AG09309 (cell line): ENCODE results near the gene DVL2.

Experiments used
- DNase-seq: peaks from one replicate; pipeline ENCODE4 v3.0.0-alpha.2; 2010; ENCODE audit warnings: low read depth
- H3K4me3 ChIP-seq: 2 replicates; pipeline ENCODE4 v1.5.1; 2011; ENCODE audit warnings: mild to moderate bottlenecking, low read depth, low read length, moderate library complexity; ENCODE audit not compliant: control insufficient read depth
- TF ChIP-seq, protein P1 (sequence below): IDR thresholded peaks from 2 replicates; pipeline ENCODE4 v1.5.1; 2011; ENCODE audit warnings: mild to moderate bottlenecking, low read depth, low read length, inconsistent platforms; ENCODE audit not compliant: insufficient read depth, control insufficient read depth; ENCODE audit errors: missing control alignments

Gene DVL2

DNA sequence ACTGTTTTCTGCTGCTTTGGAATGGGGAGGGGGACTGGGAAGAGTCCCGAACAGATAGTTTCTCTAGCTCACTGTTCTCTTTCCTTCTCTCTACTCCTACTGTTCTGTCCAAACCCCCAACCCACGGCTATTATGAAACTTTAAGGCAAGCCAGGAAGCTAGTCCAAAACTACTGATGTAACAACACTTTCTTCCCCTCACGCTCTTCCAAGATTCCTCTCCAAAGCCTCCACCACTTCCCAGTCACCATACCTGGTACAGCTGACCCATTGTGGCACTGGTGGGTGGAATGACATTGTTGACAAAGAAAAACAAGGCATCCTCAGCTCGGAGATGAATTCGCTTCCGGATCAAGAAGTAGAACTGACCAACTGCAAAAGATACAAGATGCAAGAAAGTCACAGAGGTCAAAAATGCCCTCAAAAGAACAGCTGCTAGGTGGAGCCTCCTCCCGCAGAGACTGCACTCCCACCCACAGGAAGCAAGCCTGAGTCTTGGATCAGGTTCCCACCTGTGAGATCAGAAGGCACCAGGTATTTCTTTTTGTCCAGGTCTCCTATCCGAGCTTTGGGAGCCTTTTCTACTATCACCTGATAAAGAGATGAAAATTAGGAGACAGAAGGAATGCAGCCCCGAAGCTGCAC is 6.9 kb upstream of the DVL2 start:
- H3K4me3 ChIP-seq, result peak overlapping the region; percentile 67
- TF ChIP-seq, protein P1, sequence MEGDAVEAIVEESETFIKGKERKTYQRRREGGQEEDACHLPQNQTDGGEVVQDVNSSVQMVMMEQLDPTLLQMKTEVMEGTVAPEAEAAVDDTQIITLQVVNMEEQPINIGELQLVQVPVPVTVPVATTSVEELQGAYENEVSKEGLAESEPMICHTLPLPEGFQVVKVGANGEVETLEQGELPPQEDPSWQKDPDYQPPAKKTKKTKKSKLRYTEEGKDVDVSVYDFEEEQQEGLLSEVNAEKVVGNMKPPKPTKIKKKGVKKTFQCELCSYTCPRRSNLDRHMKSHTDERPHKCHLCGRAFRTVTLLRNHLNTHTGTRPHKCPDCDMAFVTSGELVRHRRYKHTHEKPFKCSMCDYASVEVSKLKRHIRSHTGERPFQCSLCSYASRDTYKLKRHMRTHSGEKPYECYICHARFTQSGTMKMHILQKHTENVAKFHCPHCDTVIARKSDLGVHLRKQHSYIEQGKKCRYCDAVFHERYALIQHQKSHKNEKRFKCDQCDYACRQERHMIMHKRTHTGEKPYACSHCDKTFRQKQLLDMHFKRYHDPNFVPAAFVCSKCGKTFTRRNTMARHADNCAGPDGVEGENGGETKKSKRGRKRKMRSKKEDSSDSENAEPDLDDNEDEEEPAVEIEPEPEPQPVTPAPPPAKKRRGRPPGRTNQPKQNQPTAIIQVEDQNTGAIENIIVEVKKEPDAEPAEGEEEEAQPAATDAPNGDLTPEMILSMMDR, result no peak
- no peak for DNase-seq

DNA sequence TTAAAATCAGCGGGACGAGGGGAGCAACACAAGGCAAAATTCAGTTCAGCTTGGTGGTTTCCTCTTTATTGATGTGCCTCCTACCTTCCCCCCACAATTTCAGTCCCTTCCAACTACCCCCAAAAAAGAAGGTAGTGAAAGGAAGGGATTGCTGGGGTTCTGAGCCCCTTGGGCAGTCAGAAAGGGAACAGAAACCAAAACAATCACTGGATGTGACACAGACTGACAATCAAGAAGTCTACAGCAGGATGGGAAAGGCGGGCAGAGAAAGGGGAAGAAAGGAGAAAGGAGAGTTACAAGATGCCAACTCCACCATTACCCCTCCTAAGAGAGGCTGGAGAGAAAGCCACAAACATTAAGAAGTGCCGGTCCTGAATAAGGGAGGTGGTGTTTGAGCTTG is 6.1 kb upstream of the DVL2 start:
- no peak for DNase-seq
- TF ChIP-seq, protein P1, result no peak
- H3K4me3 ChIP-seq, result peak overlapping the region; percentile 67

DNA sequence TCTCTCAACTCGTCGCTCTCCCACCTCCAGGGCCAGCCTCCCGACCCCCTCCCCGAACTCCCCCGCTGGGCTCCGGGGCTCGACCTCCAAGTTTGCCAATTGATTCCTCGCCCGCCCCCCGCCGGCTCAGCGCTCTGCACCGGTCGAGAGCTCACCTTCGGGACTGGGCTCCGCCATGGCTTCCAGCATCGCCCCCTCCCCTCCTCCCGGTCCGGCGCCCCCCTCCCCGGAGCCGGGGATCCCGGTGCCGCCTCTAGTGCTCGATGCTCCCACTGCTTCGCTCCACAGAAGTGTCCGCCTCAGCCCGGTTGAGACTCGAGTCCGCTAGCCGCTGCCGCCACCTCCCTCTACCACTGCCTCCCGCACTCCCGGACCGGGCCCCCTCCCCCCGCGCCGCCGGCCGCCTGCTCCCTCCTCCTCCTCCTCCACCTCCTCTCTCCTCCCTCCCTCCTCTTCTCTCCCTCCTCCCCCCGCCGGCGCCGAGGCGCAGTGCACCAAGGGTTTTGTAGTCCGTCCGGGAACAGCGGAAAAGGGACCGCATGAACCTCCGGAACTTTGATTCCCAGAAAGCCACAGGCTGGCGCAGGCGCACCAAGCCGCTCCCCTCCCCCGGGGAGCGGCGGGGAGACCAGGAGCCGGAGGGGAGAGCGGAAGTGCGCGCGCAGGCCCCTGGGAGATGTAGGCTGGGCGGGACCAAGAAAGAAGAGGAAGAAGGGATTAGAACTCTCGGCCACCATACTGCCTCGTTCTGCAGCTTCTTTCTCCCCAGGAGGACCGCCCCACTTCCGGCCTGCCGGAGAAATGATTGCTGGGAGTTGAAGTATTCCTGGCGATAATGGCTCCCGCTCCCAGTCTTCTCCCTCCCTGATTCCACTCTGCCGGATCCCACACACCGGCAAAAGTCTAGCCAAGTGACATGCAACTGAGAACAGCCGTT is 5.0 kb upstream of the DVL2 start, which contains the start of gene PHF23:
Gene PHF23, minus strand, starts transcription at position 367 of the 937 bp plus-strand sequence. Its CDS starts 178 bp downstream, at position 189.
- TF ChIP-seq, protein P1, result no peak
- peak; percentile 98 for DNase-seq
- peak within 1 kb of the TSS; percentile 73 for H3K4me3 ChIP-seq

DNA sequence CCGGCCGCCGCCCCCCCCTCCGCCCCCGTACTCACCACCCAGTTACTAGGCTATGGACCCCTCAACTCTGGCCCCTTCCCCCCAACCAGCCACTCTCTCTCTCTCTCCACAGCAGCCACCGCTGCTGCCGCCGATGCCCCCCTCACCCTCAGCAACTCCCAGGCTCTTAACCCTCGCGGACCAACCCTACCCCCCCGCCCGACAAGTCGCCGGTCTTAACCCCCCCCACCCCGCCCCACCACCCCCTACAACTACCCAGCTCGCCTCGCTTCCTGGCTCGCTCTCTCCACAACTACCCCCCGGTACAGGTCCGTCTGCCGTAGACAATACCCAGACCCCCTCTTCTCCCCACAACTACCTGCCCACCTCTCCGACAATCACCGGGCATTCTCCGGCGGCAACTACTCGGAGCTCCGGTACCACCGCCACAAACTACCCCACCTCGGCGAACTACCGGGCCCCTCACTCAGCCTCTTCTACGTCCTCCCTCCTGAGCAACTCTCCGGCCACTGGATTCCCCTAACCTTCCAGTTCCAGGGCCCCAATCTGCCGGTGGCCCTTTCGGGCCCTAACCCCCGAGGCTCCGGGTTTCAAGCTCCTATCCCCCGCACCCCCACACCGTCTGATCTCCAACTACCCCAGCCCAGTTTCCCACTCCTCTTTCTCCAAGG is 4.2 kb upstream of the DVL2 start:
- peak overlapping the region; percentile 73 for H3K4me3 ChIP-seq
- no peak for DNase-seq
- TF ChIP-seq, protein P1, result no peak

DNA sequence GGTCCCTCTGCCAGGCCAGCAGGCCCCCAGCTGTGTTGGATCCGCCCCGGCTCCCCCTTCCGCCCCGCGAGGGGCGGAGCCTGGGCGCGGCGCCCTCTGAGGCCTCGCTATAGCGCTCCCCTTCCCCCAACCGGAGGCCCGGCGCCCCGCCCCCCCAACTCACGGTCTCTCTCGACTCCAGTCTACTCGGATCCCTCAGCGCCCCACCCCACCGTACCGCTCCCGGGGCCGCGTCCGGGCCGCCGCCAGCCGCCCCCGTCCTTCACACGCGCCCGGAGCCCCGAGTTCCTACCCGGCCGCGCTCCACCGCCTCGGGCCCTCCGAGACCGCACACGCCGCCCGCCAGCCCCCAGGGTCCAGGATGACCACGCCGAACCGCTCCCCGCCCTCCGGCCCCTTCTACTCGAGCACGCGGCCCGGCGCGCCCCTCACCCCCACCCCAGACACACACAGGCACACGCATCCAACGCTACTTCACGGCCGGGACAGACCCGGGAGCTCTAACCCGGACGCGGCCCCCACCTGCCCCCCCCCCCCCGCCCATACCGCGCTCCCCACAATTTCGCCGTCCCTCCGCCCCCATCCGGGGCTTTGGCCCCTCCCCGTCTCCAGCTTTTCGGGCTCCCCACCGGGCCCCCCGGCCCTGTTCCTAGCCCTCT is 3.6 kb upstream of the DVL2 start:
- DNase-seq, result no peak
- TF ChIP-seq, protein P1, result no peak
- peak overlapping the region; percentile 73 for H3K4me3 ChIP-seq

DNA sequence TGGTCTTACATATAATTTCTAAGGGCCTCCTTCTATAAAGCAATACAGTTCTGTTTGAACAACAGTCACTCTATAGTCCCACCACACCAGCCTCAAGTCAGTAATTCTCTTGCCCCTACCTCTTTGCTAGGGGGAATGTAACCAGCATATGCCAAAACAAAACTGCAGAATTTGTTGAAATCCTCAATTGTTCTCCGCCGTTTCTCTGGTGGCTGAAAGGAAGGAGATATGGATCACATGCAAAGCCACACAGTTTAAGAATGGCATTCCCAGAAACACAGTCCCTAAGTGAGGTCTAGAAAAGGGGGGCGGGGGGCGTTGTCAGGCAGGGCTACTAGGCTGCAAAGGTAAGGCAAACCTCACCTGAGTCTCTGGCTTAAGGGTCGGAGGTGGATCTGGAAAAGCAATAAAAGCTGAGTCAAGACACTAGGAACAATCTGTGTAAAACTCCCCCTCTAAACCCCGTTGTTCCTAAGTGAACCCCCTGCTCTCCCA is 3.0 kb upstream of the DVL2 start:
- DNase-seq, result no peak

More for the DNA sequence above, 3.0 kb upstream of the DVL2 start:
- TF ChIP-seq, protein P1, result no peak
- peak overlapping the region; percentile 73 for H3K4me3 ChIP-seq
